ENCODE measurements around the gene C14orf180.

Gene C14orf180

DNA sequence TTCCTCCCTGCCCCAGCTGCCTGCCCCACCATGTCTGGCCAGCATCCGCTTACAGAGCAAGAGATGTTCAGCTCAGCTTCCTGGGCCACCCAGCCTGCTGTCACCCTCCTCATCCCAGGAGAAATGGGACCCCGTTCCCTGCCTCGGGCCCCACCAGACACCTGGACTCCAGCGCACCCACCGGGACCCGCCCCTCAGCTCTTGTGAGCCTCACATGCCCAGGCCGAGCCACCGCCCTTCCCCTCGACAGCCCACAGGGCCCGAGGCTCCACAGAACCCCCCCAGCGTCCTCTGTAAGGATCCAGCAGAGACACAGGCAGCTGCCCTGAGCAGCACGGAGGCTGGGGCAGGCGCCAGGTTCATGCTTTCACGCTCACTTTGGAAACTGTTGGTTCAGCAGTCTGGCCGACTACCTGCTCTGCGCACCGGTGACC lies 18.4 kb upstream of the C14orf180 start:
- no peaks in the 10 kb centered on the region for H3K9me3 ChIP-seq
- H3K9ac ChIP-seq, result 0 out of 2 replicates have a peak overlapping the region, but pooled peaks have one; percentile 55
- peak overlapping the region; percentile 98 for H3K4me2 ChIP-seq
- no peak for TF ChIP-seq Cebpa-rat (IDR thresholded peaks at IDR 0.05)
- peak overlapping the region; percentile 71 for H3K27ac ChIP-seq
- H4K20me1 ChIP-seq, result no peaks in the 10 kb centered on the region
- H3K36me3 ChIP-seq, result no peaks in the 10 kb centered on the region
- H3K4me1 ChIP-seq, result peaks cover 99% of the 10 kb centered on the region
- no peaks in the 10 kb centered on the region for H3K27me3 ChIP-seq
- no peak overlapping the region for H3K4me3 ChIP-seq

DNA sequence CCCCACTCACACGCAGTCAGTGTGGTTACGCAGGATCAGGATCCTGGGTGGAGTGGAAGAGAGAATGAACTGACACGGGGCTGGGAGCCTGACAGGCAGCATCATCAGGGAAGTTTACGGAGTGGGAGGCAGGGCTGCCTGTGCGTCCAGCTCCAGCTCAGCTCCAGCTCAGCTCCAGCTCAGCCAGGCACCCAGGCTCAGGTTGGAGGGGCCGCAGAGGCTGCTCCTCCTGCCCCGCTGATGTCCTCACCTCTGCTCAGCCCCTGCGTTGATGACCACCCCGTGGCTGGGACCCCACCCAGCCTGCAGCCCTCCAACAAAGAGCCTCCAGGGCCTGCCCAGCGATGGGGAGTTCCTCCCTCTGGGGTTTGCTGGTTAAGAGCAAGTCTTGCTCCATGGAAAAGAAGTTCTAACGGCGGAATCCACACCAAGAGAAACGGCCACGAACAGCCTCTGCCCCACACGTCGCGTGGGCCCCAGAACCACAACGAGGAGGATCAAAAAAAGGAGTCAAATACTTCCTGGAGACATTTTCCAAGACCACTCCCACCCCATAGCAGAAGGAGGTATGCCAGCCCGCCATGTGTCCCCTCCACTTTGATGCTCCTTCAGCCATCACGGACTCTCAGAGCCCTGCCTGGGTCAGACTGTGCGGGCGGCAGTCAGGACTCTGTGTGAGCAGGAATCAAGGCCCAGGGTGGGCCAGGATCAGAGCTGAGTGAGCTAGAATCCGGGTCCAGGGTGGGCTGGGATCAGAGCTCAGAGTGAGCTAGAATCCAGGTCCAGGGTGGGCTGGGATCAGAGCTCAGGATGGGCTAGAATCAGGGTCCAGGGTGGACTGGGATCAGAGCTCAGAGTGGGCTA lies 17.7 kb upstream of the C14orf180 start:
- Histone ChIP-seq H3K9me3 (no peaks in the 10 kb centered on the region), H3K4me3 (no peak overlapping the region), H3K4me1 (peaks cover 96% of the 10 kb centered on the region), H3K9ac (peak overlapping the region; percentile 55; the same call in 1 of the 2 replicates), H3K27ac (peak overlapping the region; percentile 71), H3K4me2 (peak overlapping the region; percentile 98), H3K27me3 (no peaks in the 10 kb centered on the region), H3K36me3 (no peaks in the 10 kb centered on the region), H4K20me1 (no peaks in the 10 kb centered on the region)
- TF ChIP-seq Cebpa-rat (IDR thresholded peaks at IDR 0.05), result no peak

DNA sequence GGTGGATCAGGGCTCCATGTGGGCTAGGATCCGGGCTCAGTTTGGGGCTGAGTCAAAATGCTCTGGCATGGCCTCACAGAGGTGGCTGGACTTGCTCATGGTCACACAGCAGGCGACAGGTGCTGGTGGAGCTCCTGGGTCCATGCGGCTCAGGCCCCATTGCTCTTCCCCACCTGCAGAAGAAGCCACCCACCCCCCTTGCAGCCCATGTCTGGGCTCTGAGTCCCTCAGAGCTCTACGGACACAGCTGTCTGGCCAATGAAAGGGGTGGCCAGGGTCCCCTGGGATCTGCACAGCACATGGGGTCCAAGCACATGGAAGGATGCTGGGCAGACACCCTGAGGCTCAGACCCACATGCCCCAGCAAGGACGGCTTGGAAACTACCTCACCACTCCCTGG lies 17.0 kb upstream of the C14orf180 start:
- H3K4me2 ChIP-seq, result peak overlapping the region; percentile 98
- peaks cover 89% of the 10 kb centered on the region for H3K4me1 ChIP-seq
- no peaks in the 10 kb centered on the region for H3K36me3 ChIP-seq
- TF ChIP-seq Cebpa-rat (IDR thresholded peaks at IDR 0.05), result no peak
- H3K9me3 ChIP-seq, result no peaks in the 10 kb centered on the region
- no peaks in the 10 kb centered on the region for H3K27me3 ChIP-seq
- peak overlapping the region; percentile 71 for H3K27ac ChIP-seq
- H3K4me3 ChIP-seq, result no peak overlapping the region
- peak overlapping the region; percentile 55; the same call in 1 of the 2 replicates for H3K9ac ChIP-seq
- H4K20me1 ChIP-seq, result no peaks in the 10 kb centered on the region

DNA sequence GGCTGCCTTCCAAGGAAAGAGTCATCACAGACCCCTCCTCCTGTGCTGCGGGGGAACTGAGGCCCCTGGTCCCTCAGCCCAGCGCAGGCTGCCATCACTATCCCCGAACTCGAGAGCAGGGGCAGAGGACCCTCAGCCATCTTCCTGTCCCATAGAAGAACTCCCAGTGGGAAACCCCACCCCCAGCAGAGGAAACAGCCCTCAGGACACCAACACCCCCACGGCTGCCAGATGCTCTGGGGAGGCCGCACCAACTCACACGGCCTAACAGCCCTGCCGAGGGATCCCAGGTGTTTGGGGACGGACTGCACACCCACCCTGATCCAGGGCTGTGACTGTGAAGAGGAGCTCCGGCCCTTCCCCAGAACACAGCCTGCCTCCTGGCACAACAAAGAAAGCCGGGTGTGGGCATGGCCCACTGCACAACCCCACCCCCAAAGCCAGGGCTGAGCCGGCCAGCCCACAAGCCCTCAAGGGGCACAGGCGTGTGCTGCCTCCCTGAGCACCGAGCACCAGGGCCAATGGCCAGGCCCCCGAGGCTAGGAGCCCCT lies 16.3 kb upstream of the C14orf180 start:
- Histone ChIP-seq H3K27ac (peak overlapping the region; percentile 83), H4K20me1 (no peaks in the 10 kb centered on the region), H3K9ac (peak overlapping the region; percentile 67), H3K4me3 (peak overlapping the region; percentile 53), H3K9me3 (no peaks in the 10 kb centered on the region), H3K4me1 (peaks cover 82% of the 10 kb centered on the region), H3K36me3 (no peaks in the 10 kb centered on the region), H3K27me3 (no peaks in the 10 kb centered on the region), H3K4me2 (peak overlapping the region; percentile 98)
- no peak for TF ChIP-seq Cebpa-rat (IDR thresholded peaks at IDR 0.05)

DNA sequence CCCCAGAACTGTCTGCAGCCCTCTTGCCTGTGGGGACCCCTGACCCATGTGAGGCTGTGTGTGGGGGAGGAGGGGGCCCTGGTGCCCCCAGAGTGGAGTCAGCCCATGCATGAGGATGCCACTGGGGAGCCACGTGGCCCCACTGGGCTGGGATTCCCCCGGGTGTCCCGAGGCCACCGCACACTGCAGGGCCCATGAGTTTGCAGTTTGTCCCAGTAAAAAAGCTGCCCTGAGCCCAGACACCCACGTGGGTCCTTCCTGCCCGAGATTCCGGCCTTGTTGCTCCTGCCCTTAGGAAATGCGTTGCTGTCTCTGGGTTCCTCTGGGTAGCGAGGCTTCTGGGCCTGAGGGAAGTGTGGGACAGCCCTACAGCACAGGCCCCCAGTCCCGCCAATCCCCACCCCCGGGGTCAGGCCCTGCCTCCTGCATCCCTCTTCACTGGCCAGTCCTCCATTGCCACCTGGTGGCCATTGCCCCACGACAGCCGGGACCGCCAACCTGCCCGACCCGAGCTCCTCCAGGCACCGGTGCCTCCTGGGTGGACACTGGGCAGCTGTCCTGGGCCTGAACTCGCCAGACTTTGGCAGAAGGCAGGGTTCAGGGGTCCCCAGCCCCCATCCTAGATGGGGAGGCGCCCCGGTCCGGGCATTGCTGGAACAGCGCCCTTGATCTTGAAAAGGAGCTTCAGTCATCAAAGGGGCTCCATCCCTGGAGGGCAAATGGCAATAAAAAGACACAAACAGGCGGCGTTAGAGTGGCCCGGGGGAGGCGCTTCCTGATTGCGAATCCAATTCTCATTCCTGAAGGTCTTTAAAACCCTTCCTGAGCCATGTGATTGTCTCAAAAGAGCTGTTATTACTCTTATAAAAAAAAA lies 15.6 kb upstream of the C14orf180 start:
- Histone ChIP-seq H3K4me2 (peak overlapping the region; percentile 98), H3K27me3 (no peaks in the 10 kb centered on the region), H3K36me3 (no peaks in the 10 kb centered on the region), H4K20me1 (no peaks in the 10 kb centered on the region), H3K9me3 (no peaks in the 10 kb centered on the region), H3K4me1 (peaks cover 75% of the 10 kb centered on the region), H3K9ac (peak overlapping the region; percentile 67), H3K4me3 (peak overlapping the region; percentile 53), H3K27ac (peak overlapping the region; percentile 83)
- TF ChIP-seq Cebpa-rat (IDR thresholded peaks at IDR 0.05), result no peak

DNA sequence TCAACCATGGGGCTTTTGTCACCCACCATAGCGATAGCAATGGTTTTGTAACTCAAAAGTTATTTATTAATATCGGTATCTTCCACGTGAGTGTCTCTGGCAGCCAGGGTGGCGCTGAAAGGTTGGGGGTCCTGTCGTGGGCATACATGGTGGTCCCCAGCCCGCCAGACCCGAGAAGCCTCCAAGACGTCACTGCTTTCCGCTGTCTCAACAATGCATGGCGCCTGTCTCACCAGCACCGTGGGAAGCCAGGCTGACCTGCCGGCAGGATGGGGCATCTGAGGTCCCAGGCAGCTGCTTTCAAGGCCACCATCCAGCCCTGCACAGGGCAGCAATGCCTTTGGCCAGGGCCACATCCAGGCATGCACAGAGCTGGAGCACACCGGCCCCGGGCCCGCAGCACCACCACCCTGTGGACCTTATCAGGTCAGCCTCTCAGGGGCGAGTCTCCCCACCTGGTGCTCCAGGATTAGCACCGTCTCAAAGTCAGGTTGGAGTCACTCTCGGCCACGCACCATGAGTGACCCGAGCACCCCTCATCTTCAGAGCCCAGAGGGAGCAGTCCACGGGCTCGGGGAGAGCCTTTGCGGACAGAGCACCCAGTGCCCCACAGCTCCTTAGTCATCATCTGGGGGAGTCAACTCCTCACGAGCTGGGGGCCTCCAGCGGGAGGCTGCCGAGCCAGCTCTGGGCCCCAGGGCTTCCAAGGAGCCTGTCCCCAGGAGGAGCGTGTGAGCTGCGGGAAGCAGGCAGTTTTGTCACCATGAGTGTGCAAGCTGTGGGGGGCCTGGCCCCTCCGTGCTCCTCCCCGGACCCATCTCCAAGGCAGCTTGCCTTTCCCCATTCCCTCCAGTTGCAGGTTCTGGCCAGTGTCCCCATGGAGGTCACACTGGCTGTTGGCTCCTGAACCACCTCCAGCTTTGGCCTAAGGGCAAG lies 14.6 kb upstream of the C14orf180 start:
- H3K4me3 ChIP-seq, result 0 out of 2 replicates have a peak overlapping the region, but pooled peaks have one; percentile 53
- peak overlapping the region; percentile 98 for H3K4me2 ChIP-seq
- no peaks in the 10 kb centered on the region for H3K27me3 ChIP-seq
- no peak for TF ChIP-seq Cebpa-rat (IDR thresholded peaks at IDR 0.05)
- H3K9ac ChIP-seq, result peak overlapping the region; percentile 34
- H3K36me3 ChIP-seq, result no peaks in the 10 kb centered on the region
- peak overlapping the region; percentile 83 for H3K27ac ChIP-seq
- peaks cover 65% of the 10 kb centered on the region for H3K4me1 ChIP-seq
- no peaks in the 10 kb centered on the region for H4K20me1 ChIP-seq
- no peaks in the 10 kb centered on the region for H3K9me3 ChIP-seq

DNA sequence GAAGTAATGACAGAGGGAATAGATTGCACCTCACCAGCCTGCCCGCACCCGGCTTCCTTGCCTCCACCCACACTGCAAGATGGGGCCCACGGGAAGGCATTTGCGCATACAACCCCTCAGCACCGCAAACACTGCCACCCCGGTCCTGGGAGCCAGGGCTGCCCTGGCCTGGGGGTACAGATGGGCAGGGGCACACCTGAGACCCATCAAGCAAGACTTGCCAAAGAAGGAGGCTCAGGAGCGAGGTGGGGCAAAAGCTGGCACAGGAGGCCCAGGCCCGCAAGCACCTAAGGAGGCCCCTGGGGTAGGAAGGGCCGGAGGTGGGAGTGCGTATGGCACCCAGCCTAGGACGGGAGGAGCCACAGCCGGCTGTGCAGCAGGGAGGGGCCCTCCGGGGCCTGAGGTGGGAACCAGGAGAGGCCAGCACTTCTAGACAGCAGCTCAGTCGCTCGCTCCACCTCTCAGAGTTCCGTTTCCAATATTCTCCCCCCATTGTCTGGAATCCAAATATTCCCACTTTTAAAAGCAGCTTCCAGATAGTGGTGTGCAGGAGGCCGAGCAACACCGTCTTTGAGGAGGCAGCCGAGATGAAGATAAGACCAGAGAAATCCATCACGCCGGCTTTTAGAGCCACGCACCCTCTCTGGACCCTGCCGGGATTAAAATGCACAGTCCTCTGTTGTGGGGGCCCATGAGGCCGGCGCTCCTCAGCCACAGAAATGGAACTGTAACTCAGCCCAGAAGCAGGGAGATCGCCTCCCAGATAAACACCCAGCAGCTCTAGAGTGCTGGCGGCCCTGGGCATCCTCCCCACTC lies 12.2 kb upstream of the C14orf180 start:
- Histone ChIP-seq H3K27ac (no peak overlapping the region), H4K20me1 (no peaks in the 10 kb centered on the region), H3K9ac (no peak overlapping the region), H3K36me3 (no peaks in the 10 kb centered on the region), H3K27me3 (no peaks in the 10 kb centered on the region), H3K4me2 (no peak overlapping the region), H3K9me3 (no peaks in the 10 kb centered on the region), H3K4me1 (peaks cover 50% of the 10 kb centered on the region), H3K4me3 (no peak overlapping the region)
- no peak for TF ChIP-seq Cebpa-rat (IDR thresholded peaks at IDR 0.05)

DNA sequence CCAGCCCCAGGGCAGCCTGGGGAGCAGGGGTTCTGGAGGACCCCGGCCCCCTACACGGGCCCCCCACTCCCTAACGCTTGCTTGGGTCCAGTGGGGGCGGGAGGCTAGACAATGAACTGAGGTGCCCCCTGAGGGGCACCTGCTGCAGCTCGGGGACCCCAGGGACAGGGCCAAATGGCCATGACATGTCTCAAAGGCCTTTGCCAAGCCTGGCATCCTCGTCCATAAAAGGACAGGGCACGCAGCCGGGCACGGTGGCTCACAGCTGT lies 11.7 kb upstream of the C14orf180 start:
- no peak overlapping the region for H3K4me2 ChIP-seq
- no peak for TF ChIP-seq Cebpa-rat (IDR thresholded peaks at IDR 0.05)
- no peaks in the 10 kb centered on the region for H3K36me3 ChIP-seq
- no peak overlapping the region for H3K27ac ChIP-seq
- no peak overlapping the region for H3K4me3 ChIP-seq
- H3K9ac ChIP-seq, result no peak overlapping the region
- peaks cover 45% of the 10 kb centered on the region for H3K4me1 ChIP-seq
- no peaks in the 10 kb centered on the region for H3K9me3 ChIP-seq
- H4K20me1 ChIP-seq, result no peaks in the 10 kb centered on the region
- no peaks in the 10 kb centered on the region for H3K27me3 ChIP-seq

Data from BLaER1 (cell line).